Stimulated activated CD4-positive, alpha-beta T cell treated with anti-CD3 and anti-CD28 coated beads, Interleukin-1b, Interleukin-23, amount 100 ng/mL, for 48 hours (primary cell): Measurements from ENCODE around the gene CTSL.

Source experiments
- DNase-seq: peaks from one replicate; pipeline ENCODE4 v3.0.0-alpha.2; 2020

Gene CTSL

DNA sequence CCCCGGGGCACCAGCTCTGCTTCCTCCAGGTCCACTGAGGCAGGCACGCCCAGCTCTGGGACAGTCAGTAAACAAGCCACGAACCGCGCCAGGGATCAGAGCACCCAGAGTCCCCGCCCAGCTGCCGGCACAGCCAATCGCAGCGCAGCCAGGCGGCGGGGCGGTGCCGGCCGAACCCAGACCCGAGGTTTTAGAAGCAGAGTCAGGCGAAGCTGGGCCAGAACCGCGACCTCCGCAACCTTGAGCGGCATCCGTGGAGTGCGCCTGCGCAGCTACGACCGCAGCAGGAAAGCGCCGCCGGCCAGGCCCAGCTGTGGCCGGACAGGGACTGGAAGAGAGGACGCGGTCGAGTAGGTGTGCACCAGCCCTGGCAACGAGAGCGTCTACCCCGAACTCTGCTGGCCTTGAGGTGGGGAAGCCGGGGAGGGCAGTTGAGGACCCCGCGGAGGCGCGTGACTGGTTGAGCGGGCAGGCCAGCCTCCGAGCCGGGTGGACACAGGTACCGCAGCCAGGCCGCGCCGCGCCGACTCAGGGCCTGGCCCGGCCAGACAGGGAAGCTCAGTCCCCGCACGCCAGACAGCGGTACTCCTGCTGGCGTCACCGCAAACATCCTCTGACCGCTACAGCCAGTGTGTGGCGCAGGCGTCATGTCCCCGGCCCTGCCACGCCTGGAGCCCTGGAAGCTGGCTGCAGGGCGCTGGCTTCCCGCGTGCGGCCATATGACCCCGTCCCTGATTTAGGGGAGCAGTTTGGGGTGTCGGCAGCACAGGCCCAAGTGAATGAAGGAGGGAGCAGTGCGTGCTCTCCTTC, at the start of gene CTSL:
Gene CTSL (plus strand): TSS at position 220 of the 810 bp plus-strand sequence. CDS start 1,485 bp downstream, outside the sequence.
- peak; percentile 51 for DNase-seq

DNA sequence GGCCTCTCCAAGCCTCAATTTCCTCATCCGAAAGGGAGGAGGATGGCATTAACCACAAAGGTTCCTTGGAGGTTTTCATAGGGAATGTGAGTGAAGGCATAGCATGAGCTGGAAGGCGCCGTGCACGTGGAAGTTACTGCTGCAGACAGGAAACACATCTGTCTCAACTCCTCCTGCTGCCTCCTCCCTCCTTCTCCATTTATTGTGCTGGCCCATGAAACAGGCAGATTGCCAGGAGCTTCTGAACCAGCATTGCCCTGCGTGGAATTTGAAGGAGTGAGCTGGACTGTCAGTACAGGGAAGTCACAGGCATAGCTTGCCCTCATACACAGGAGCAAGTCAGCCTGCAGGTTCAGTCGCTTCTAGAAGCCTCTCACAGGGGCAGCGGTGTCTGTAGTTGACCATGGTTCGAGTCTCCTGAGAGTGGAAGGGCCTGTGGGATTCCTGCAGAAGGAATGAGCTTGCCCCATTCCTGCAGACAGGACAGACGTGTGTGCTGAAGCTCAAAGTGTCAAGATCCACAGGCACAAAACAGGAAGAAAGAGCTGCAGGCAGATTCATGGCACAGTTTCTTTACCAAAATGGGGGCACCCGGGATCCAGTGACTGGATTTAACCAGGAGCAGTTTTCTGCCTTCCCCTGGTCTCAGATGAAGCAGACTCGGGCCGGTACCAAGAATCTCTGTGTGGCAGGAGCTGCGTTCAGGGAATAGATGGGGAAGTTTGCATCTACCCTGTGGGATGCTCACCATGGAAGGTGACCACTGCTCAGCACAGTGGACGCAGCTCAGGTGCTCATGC, 48.7 kb upstream of the CTSL start:
- no peak for DNase-seq

DNA sequence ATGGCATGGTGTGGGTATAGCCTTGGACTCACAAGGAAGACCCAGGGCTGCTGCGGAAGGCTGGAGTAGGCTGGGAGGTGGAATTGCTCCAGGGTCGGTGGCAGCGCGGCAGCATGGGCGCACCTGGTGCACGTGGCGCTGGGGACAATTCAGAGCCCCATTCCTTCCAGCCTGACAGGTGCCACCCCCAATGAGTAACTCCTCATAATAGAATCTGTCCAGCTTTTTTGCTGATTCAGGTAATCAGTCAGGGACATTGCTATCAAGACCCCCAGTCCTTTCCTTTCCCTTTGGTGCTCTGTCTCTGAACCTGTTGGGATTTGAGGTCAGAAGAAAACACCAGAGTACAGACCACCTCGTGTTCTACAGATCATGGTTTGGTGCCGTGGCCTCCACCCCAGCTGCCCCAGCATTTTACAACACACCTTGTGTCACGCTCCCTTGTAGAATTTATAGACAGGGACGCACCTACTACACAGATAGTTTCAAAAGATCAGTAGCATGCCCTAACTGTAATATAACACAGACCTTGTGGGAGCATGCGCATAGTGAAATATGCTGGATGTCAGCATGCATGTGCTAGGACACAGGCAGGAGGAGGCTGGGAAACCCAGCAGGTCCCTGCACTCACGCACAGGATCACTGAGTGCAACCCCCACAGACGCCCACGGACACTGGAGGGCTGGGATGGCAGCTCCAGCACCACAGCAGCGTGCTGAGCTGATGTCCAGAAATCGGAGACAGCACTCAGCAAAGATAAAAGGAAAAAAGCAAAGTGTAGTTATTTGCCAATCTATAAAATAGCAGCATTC, 47.9 kb upstream of the CTSL start:
- no peak for DNase-seq

DNA sequence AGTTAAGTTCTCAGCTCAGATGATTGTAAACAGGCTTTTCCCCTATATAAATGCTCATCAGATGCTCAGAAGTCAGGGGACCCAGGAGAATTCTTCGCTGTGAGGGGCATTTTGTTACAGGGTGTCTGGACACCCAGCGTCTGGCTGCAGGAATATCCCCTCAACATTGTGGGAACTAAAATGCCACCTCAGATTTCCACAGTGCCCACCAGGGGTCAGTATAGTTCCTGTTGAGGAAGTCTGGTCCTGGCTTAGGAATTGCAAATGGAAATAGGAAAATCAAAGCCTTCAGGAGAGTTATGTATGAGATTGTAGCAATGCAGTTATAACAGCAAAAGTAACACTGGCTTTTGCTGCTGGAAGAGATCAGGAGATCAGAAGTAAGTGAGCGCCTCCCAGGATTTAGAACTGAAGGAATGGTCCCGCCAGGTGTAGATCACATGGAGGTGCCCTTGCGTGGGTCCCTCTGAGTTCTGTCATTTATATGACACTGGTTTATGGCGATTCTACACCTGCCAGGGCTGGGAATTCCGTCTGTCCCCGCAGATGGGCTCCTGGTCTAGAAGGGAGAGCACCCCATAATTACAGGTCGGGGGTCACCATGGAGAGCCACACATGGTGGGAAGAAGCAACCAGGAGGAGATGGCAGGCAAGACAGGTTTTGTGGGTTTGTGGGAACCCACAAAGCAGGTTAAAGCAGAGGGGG, 47.1 kb upstream of the CTSL start:
- no peak for DNase-seq

DNA sequence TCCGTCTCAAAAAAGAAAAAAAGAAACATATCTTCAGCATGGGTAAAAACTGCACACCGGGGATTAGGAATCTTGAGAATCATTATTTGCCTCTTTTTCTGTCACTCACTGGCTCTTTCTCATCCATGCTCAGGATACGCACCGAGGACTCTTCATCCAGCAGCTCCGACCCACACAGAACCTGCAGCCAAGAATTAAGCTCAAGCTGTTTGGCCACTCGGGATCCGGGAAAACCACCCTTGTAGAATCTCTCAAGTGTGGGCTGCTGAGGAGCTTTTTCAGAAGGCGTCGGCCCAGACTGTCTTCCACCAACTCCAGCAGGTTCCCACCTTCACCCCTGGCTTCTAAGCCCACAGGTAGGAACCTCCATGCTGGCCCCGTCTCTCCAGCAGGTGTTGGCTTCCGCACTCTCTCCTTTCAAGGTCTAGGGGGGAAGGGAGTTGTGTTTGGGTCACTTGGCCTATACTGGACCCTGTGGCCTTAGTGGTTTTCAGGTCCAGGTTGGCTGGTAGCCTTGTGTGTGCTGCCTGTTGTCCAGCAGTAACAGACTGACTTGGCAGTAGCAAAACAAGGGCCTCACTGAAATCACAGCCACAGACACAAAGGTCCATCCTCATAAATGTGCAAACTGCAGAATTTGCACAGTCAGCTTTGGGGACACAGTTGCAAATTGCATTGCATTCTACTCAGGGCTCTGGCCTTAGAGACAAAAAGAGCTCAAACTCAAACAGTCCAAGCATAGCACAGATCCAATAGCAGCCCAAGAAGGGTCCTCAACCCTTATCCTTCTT, 44.5 kb upstream of the CTSL start:
- DNase-seq: no peak

GRCh38 chr9:87682085-87682484, 43.8 kb upstream of the CTSL start:
- no peak for DNase-seq

DNA sequence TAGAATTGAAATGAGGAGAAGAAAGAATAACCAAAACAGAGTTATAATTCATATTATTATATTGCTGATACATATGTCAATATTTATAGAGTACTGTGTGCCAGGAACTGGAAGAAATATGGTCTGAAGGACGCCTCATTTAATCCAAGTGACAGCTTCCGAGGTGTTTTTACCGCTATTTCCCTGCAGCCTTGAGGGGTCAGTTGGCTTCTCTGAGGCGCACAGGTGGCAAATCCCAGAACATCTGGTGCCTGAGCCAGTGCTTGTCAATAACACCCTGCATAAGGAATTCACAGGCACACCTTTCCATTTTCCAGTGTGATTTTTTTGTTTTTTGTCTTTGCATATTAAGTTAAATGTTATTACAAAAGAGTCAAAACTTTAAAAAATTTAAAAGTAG, 43.3 kb upstream of the CTSL start:
- DNase-seq: no peak

DNA sequence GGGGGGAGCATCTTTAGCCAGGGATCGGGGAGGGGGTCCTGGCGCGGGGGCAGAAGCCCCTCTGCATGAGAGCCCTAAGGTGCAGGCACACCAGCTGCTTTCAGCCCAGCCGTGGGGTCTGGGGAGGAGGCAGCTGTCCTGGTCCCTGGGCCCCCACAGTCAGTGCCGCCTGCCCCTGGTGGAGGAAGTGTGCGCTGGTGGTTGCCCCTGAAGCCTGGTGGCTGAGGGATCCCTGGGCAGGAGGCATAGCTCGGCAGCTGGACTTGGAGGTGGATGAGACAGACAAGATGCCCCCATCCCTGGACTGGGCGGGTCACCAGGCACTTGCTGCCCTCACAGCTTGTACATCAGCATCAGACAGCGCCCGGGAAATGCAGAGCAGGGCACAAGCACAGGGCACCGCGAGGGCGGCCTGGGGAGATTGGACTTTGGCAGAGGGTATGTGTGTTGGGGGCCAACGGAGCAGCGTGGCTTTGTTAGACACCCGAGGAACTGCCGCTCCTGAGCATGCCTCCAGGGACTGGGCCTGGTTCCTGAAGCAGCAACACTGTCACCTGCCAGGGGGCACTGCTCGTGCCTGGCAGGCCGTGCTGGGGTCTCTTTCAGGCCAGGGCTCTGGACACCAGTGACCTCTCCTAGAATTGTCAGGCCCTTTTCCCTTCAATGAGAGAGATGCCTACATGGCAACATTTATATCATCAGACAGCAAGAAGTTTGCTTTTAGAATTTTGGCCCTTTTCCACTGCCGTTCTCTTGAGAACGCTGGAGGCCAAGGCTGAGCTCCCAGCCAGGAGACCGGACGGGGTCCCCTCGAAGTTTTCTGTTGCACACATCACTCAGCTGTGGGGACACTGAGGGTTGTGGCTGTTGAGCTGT, 41.9 kb upstream of the CTSL start:
- DNase-seq: no peak

- no peak for DNase-seq
These were observed 41.2 kb upstream of the CTSL start for GRCh38 chr9:87684627-87685219.

DNA sequence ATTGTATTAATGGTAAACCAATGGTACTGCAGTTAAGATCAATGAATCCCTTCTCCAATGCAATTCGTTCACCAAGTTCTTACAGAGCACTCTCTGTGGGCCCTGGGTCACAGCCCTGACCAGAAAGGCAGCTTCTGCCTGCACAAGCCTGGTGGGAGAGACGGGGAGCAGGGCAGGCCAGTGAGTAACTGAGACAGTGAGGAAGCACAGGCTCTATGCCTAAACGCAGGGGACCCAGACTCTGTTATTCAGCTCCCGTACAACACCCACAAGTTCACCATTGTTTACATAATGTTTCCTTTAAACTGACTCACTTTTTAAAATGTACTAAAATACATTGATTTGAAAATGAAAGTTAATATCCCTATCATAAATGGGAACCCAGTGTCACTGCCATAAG, 40.5 kb upstream of the CTSL start:
- no peak for DNase-seq

- DNase-seq: no peak
These were observed 39.9 kb upstream of the CTSL start for GRCh38 chr9:87685871-87686519.

GRCh38 chr9:87686520-87687090, 39.3 kb upstream of the CTSL start:
- DNase-seq: no peak

GRCh38 chr9:87687207-87687606, 38.7 kb upstream of the CTSL start:
- no peak for DNase-seq

DNA sequence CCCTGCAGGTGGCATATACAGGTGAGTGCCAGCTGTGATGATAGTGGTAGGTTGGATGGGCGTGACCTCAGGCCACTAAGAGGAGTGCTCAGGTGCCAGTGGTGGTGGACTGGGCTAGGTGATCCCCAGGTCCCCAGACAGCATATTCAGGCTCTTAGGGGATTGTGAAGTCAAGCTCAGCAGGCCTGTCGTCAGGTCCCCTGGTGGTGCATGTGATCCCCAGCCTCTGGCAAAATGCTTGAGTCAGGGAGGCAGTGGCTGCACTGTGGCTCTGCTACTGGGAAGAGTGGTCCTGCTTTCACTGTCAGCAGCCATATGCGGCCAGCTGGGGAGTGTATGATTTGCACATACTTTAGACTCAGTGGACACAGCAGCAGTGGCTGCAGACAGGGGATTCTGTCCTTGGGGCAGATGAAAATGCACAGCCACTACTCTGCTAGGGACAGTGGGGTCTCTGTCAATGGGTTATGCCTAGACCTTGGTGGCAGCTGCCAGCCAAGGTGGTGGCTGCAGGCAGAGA, 31.6 kb upstream of the CTSL start:
- DNase-seq: no peak

DNA sequence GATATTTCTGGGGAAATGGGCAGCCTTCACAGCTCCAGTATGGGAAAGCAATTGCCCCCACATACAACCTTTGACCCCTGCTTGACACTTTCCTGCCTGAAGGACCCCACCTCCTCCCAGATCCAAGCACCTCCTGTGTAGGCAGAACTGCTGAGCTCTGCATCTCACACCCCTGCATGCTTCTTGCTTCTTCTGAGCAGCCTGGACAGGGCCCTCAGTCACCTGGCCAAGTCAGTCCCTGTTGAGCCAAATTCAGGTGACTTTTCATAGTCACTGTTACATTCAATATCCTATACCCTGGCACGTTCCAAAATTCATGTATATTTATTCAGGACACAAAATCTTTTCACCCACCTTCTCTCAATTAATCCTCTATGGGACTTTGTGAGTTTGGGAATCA, 30.4 kb upstream of the CTSL start:
- no peak for DNase-seq

- DNase-seq: no peak
These were observed 29.3 kb upstream of the CTSL start for GRCh38 chr9:87696641-87697040.

DNA sequence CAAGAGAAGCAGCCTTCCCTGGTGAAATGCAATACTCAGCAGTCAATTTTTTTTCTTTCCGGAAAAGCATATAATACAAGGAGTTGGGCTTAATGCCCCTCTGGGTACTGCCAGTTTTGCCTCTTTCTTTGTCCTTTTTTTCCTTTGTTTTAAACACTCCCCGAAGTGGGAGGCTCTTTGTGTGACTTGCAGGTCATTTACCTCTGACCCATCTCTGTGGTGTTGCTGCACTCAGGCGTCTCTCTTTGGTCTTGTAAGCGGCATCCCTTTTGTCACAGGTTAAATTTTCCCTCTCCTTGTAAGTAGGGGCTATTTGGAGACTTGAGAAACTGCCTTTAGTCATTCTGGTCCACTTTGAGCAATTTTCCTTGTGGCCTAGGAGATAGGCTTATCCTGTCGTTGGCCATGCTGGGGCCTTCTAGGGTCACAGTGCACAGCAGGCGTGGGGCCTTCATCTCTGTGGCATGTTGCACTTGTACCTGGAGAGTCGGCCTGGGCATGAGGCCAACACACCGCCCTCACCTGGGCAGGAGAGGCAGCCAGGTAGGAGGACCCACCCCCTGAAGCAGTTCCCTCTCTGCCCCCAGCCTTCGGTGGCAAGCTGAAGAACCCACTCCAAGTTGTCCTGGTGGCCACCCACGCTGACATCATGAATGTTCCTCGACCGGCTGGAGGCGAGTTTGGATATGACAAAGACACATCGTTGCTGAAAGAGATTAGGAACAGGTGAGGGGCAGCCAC, 27.7 kb upstream of the CTSL start:
- DNase-seq: no peak

DNA sequence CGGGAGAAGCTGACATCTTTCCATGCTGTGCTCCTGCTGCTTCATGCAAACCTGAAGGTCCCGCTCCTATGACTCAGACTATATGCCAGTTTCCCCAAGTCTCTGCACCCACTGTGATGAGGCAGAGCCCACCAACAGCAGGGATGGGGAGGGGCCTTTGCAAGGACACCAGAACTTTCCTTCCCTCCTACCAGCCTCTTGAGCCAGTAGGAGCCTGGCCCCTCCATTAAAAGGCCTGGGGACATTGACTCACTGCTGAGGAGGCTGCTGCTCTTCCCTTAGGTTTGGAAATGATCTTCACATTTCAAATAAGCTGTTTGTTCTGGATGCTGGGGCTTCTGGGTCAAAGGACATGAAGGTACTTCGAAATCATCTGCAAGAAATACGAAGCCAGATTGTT, 26.1 kb upstream of the CTSL start:
- no peak for DNase-seq

GRCh38 chr9:87701491-87701890, 24.4 kb upstream of the CTSL start:
- no peak for DNase-seq
